HG03045 (cell line): ENCODE results near the gene MAMDC4.
"Not testable (repeated sequence)": the region's sequence is repeated elsewhere in the genome, so short reads cannot be mapped to it uniquely, and the experiment has no call there.

ENCODE experiments used
- ATAC-seq: cut with Tn5 transposase; IDR thresholded peaks from one replicate; pipeline ENCODE4 v1.9.1; 2021; ENCODE audit warnings: mild to moderate bottlenecking, moderate library complexity; ENCODE audit not compliant: unreplicated experiment

MAMDC4 gene

DNA sequence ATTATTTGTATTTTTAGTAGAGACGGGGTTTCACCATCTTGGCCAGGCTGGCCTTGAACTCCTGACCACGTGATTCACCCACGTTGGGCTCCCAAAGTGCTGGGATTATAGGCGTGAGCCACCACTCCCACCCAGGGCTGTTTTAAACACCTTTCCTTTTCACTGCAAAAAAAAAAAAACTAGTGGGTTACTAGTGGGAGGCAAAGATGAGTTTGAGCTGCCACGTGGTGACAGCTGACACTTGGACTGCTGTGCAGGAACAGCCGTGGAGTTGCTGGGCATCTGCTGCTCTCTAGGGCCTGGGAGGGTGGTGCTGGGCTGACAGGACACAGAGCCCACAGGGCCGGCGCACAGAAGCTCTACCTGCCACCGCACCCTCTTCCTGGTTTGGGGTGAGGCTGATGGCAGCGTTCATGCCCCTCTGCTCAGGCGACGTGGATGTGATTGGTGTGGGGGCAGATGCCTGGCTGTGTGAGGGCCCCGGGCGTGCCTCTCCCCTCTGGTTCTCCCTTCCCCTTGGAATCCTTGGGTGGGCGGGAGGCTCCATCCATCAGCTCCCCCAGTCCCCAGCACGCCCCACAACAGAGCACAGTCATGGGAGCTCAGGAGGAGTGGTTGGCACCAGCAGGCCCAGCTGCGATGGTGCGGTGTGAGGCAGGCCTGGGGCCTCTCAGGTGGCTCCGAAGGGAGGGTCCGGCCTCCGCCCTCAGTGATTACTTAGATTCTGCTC is 27.5 kb upstream of the MAMDC4 start:
- no peak for ATAC-seq

DNA sequence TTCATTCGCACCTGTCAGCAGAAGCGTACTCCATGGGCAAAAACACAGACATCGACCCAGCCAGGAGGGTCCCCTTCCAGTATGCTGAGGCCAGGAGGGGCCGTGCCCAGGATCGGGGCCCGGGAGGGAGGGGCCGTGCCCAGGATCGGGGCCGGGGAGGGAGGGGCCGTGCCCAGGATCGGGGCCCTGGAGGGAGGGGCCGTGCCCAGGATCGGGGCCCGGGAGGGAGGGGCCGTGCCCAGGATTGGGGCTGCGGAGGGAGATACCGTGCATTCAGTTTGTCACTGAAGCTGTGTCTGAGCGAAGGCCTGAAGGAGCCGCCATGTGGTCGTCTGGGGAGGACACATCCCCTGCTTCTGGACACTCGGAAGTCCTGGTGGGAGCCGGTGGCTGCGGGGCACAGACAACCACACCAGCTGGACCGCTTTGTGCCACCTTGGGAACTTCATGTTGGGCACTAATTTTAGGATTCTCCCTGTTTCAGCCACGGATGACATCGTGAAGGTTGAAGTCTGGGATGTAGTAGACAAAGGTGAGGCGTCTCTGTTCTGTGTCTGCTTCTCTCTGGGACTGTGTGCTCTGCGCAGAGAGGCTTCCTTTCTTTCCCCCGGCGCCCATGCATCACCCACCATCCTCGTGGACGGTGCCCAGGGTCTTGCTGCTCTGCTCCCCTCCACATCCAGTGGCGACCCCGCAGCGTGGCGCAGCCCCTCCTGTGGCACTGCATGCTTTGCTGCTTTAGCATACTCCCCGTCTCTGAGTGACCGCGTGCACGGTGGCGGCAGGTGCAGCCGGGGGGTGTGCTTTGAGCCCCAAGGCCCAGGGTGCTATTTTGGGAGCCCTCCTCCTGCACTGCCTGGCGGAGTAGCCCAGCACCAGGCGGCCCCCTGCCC is 26.6 kb upstream of the MAMDC4 start:
- no peak for ATAC-seq

DNA sequence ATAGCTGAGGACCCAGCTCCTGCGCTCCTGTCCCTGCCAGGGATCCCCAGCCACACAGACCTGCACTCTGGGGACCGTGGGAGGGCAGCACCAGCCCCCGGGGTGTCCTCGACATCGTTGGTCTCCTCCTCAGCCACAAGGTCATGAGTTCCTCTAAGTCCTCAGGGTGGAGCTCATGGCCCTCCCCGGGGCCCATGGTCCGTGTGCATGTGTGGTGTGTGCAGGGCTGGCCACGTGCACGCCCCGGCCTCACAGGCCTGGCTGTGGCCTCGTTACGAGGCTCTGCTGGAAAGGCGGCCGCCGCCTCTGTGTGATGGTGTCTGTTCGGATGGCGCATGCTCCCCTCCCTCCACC is 26.0 kb upstream of the MAMDC4 start:
- ATAC-seq: no peak

DNA sequence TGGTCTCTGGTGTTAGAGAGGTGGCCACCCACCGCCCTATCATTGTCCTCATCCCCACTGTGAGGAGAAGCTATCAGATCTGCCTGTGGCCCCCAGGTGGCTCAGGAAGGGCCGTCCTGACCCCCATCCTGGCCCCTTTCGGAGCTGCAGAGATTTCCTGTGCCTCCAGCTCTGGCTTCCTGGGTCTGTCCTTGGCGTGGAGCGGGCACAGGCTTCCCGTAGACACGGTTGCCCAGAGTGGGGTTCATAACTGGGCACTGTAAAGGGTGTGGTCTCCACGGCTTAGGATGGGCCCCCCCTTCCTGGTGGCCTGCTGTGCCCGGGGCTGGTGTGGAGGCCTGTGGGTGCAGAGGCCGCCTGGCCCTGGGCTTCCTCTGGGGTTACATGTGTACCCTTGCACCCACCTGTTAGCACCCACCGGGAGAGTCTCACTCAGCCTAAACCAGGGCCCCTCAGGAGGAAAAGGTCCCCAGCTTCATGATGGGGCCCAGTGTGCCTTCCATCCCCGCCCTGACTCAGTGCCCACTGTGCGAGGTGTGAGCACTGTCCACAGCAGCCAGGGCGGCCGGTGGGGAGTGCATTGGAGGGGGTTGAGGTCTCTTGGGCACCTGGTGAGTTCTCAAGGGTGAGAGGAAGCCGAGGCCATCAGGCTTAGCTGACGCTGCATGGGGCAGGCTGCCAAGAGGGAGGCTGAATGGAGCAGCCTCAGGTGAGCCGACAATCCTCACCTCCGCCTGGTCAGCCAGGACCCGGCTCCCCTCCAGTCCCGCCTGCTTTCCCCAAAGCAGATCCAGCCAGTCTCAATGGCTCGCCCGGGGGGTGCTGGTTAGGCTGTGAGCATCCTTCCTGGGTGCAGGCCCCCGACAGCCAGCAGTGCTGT is 25.2 kb upstream of the MAMDC4 start:
- no peak for ATAC-seq

DNA sequence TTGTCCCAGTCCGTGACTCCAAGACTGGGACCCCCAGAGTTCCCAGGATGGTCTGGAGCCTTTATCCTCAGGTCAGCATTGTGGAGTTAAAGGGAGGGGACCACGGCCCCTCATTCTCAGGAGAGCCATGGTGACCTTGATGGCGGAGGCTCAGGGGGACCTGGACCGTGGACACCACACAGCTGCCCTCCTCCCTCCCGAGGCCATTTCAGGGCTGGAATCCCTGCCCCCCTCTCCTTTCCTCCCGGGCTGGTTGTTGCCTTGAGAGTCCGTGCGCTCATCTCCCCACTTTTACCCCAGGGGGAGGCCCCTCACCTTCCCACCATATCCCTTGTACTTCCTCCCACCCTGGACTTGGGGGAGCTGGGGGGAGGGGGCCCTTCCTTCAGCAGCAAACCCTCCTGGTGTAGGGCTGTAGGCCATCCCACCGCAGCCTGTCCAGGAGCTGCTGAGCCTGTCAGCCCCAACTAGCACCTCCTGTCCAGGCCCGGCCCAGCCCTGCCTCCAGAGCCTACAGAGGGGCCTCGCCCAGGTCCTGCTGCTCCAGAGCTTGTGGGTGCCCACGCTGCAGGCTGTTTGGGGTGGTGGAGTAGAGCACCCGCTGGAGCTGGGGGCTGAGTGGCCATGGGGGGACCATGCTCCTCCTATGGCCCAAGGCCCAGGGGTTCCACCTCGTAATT is 24.2 kb upstream of the MAMDC4 start:
- no peak for ATAC-seq

GRCh38 chr9:136828474-136829140 is 23.5 kb upstream of the MAMDC4 start:
- no peak for ATAC-seq

GRCh38 chr9:136829412-136829811 is 22.7 kb upstream of the MAMDC4 start:
- ATAC-seq: no peak

- no peak for ATAC-seq
These were observed 21.9 kb upstream of the MAMDC4 start for GRCh38 chr9:136829981-136830885.

DNA sequence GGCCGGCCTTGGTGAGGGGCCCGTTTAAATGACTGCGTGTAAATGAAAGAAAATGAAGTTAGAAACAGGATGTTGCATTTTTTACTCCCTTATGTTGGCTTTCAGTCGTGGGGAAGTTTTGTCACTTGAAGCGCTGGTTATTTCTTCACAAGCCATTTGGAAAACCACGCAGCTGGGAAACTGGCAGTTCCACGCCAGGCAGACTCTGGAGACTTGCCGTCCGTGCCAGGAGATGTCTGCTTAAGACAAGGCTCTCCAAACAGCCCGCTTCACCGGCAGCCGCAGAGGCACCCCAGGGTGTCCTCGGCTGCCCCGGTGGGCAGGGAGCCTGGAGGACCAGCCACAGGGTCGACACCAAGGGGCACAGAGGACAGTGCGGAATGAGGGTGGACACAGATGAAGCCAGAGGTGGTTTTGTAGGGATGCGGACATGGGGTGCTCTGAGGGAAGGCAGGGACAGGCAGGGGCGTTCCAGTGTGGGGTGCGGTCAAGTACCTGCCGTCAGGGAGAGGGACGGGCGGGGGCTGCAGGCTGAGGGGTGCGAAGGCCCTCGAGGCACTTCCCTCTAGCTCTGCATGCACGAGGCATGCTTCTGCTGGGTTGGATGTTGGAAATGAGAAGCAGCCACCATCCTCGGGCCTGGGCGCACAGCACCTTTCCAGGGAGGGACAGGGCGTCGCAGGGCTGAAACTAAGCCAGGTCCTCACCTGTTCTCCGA is 21.0 kb upstream of the MAMDC4 start:
- ATAC-seq: no peak

GRCh38 chr9:136831720-136832104 is 20.4 kb upstream of the MAMDC4 start:
- no peak for ATAC-seq

DNA sequence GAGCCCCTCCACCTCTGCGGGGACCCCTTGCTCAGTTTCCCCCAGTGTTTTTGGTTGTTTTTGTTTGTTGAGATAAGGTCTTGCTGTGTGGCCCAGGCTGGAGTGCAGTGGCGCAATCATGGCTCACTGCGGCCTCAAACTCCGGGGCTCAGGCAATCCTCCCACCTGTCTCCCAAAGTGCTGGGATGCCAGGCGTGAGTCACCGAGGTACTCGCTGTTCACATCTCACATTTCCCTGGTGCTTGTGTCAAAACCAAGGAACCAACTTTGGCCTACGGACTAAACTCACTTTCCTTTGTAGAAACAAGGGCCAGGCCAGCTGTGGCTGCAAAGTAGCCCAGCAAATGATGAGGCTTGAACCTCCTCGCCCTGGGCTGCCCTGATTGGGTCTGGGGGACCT is 19.6 kb upstream of the MAMDC4 start:
- ATAC-seq: no peak

DNA sequence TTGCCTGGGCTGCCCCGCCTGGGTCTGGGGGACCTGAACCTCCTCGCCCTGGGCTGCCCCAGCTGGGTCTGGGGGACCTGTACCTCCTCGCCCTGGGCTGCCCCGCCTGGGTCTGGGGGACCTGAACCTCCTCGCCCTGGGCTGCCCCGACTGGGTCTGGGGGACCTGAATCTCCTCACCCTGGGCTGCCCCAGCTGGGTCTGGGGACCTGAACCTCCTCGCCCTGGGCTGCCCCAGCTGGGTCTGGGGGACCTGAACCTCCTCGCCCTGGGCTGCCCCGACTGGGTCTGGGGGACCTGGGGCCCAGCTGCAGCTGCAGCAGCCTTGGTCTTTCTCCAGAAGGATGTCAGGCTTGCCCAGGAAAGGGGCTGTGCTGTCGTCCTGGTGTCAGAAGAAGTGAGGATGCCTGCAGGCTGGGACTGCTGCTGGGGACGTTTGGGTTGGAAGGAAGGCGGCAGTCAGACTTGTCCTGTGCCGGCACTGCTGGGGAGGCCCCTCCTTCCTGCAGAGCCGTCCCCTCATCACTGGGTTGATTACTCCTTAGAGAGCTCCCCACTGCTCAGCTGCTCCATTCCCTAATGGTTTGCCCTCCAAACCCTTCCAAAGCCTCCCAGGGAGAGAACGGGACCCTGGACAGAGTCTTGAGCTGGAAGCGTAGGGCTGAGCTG is 18.6 kb upstream of the MAMDC4 start:
- ATAC-seq: not testable (repeated sequence)

- ATAC-seq: no peak
These were observed 16.8 kb upstream of the MAMDC4 start for GRCh38 chr9:136835162-136835931.

GRCh38 chr9:136835932-136836904 is 15.9 kb upstream of the MAMDC4 start:
- no peak for ATAC-seq

DNA sequence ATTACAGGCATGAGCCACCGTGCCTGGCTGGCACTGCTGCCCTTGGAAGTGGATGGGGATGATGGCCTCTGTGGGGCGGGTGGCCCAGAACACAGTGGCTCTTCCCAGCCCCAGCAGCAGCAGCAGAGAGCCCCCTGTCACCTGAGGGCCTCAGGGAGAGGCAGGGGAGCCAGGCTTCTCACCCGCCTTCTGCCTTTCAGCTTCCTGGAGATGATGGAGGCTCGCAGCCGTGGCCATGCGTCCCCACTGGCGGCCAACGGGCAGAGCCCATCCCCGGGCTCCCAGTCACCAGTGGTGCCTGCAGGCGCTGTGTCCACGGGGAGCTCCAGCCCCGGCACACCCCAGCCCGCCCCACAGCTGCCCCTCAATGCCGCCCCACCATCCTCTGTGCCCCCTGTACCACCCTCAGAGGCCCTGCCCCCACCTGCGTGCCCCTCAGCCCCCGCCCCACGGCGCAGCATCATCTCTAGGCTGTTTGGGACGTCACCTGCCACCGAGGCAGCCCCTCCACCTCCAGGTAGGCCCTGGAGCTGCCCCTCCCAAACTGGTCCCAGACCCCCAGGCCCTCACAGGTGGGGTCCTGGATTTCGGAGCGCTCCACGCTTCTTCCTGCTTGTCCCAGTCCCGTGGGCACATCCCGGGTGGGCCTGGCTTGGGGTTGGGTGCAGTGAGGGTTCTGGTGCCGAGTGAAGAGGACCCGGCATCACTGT is 14.8 kb upstream of the MAMDC4 start:
- ATAC-seq: no peak
